ENCODE results near the gene ACOT8. TPM values are rescaled to one million over a fixed set of nuclear protein-coding genes. Genes with fewer than 3 reads are reported as not detected.

Gene ACOT8
- total RNA-seq, 1 donor from 2014 or later = 14.0 TPM

Other genes with a start within 250 kb of the ACOT8 start
- not detected for gene WFDC10A, start 227.7 kb downstream of the ACOT8 start, total RNA-seq
- gene WFDC9, start 226.1 kb downstream of the ACOT8 start, total RNA-seq = not detected
- not detected for gene WFDC11, start 187.2 kb downstream of the ACOT8 start, total RNA-seq
- not detected for gene WFDC13, start 155.4 kb downstream of the ACOT8 start, total RNA-seq
- gene WFDC10B, start 152.4 kb downstream of the ACOT8 start, total RNA-seq = not detected
- not detected for gene SPINT4, start 135.0 kb downstream of the ACOT8 start, total RNA-seq
- gene WFDC3, start 65.5 kb downstream of the ACOT8 start, total RNA-seq = not detected
- gene DNTTIP1, start 65.4 kb downstream of the ACOT8 start, total RNA-seq = 15.8 TPM
- gene UBE2C, start 44.7 kb downstream of the ACOT8 start, total RNA-seq = 46.5 TPM
- gene TNNC2, start 30.1 kb downstream of the ACOT8 start, total RNA-seq = not detected
- 7.1 TPM for gene SNX21, start 23.6 kb downstream of the ACOT8 start, total RNA-seq
- gene ZSWIM3, start 222 bp upstream of the ACOT8 start, total RNA-seq = 1.4 TPM
- 7.2 TPM for gene ZSWIM1, start 23.8 kb upstream of the ACOT8 start, total RNA-seq
- 0.76 TPM for gene SPATA25, start 30.2 kb upstream of the ACOT8 start, total RNA-seq
- gene NEURL2, start 33.8 kb upstream of the ACOT8 start, total RNA-seq = 1.9 TPM
- 57.4 TPM for gene CTSA, start 33.9 kb upstream of the ACOT8 start, total RNA-seq
- gene PLTP, start 54.8 kb upstream of the ACOT8 start, total RNA-seq = 46.7 TPM
- gene PCIF1, start 77.3 kb upstream of the ACOT8 start, total RNA-seq = 19.0 TPM
- 9.6 TPM for gene ZNF335, start 114.8 kb upstream of the ACOT8 start, total RNA-seq
- 3.3 TPM for gene MMP9, start 151.5 kb upstream of the ACOT8 start, total RNA-seq
- not detected for gene SLC12A5, start 171.8 kb upstream of the ACOT8 start, total RNA-seq
- gene NCOA5, start 232.6 kb upstream of the ACOT8 start, total RNA-seq = 14.3 TPM